Mesothelial cell of epicardium (in vitro differentiated cells): ENCODE results near the gene PRKN. TPM values are rescaled to one million over a fixed set of nuclear protein-coding genes. Genes with fewer than 3 reads are reported as not detected.

Source experiments
- DNase-seq, 2 experiments: peaks; one replicate each; pipeline ENCODE4 v3.0.0; 2021; ENCODE audit warnings: low spot score in 2 of 2; ENCODE audit not compliant: unreplicated experiment in 2 of 2
- H3K27ac Mint-ChIP-seq: 2 replicates; pipeline ENCODE4 v1.8.0; 2021; ENCODE audit warnings: mixed read lengths
- H3K27me3 Mint-ChIP-seq: 2 replicates; pipeline ENCODE4 v1.8.0; 2021; ENCODE audit warnings: low read depth, mixed read lengths
- H3K36me3 Mint-ChIP-seq: 2 replicates; pipeline ENCODE4 v1.8.0; 2021; ENCODE audit warnings: mixed read lengths
- H3K4me1 Mint-ChIP-seq: 2 replicates; pipeline ENCODE4 v1.8.0; 2021; ENCODE audit warnings: mixed read lengths
- H3K4me3 Mint-ChIP-seq: 2 replicates; pipeline ENCODE4 v1.8.0; 2021; ENCODE audit warnings: mild to moderate bottlenecking, moderate library complexity, mixed read lengths
- H3K9me3 Mint-ChIP-seq: 2 replicates; pipeline ENCODE4 v1.8.0; 2021; ENCODE audit warnings: mixed read lengths
- CTCF ChIP-seq: fragments of 200-600 bp; sonication (generic); IDR thresholded peaks from one replicate; pipeline ENCODE4 v1.5.0; 2021; ENCODE audit warnings: antibody characterized with exemption; ENCODE audit not compliant: unreplicated experiment
- total RNA-seq: library from RNA; stranded (reverse); gene quantifications from 3 replicates; pipeline ENCODE4 v1.2.1, GENCODE V29; 2021

PRKN gene
- total RNA-seq, 1 donor from 2014 or later = 7.6 TPM

DNA sequence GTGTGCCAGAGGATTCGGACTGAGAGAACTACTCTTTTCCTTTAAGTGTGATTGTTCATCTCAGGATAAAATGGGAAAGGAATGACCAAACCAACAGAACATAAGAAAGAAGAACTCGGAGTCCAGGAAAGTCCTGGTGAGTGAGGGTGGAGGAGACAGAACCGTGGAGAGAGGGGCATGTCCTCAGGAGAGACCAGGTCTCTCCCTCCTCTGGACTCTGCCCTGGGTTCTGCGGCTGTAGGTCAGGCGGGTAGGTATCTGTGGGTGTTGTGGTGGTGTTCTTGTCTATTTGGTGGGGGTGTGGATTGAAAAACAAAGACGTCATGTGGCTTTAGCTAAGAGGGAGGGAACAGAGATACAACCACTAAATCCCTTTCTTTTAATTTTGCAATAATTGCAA is 1424.6 kb downstream of the PRKN start:
- no peaks in the 10 kb centered on the region for H3K27me3 Mint-ChIP-seq
- no peaks in the 10 kb centered on the region for H3K4me1 Mint-ChIP-seq
- TF ChIP-seq CTCF = no peak
- H3K27ac Mint-ChIP-seq = no peak overlapping the region
- H3K4me3 Mint-ChIP-seq = no peak overlapping the region
- peaks cover 23% of the 10 kb centered on the region for H3K9me3 Mint-ChIP-seq
- DNase-seq = no peak
- H3K36me3 Mint-ChIP-seq = no peaks in the 10 kb centered on the region

DNA sequence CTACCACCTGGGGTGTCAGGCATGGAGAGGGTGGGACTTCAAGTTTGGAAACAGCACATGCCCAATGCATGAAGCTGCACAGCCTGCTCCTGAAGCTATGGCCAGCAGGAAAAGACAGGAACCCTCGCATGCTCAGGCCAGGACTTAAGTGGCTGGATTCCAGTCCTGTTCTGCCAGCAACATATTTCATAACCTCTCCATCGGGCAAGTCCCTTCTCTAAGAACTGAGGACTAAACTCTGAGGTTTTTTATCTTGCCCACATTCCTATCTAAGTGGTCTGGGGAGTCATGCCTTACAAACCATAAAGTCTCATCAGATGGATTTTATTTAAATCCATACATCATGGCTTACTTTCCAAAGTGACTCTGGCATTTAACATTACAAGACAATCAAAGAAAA is 1426.2 kb downstream of the PRKN start:
- no peaks in the 10 kb centered on the region for H3K4me1 Mint-ChIP-seq
- no peaks in the 10 kb centered on the region for H3K27me3 Mint-ChIP-seq
- DNase-seq = no peak
- H3K27ac Mint-ChIP-seq = no peak overlapping the region
- H3K4me3 Mint-ChIP-seq = no peak overlapping the region
- H3K36me3 Mint-ChIP-seq = no peaks in the 10 kb centered on the region
- no peak for TF ChIP-seq CTCF
- H3K9me3 Mint-ChIP-seq = peaks cover 21% of the 10 kb centered on the region

- Mint-ChIP-seq H3K4me3 (no peak overlapping the region), H3K9me3 (peaks cover 21% of the 10 kb centered on the region), H3K36me3 (no peaks in the 10 kb centered on the region), H3K27me3 (no peaks in the 10 kb centered on the region), H3K27ac (no peak overlapping the region), H3K4me1 (no peaks in the 10 kb centered on the region)
- TF ChIP-seq CTCF = no peak
- no peak for DNase-seq
Observed at GRCh38 chr6:161300823-161301222, 1426.7 kb downstream of the PRKN start.

DNA sequence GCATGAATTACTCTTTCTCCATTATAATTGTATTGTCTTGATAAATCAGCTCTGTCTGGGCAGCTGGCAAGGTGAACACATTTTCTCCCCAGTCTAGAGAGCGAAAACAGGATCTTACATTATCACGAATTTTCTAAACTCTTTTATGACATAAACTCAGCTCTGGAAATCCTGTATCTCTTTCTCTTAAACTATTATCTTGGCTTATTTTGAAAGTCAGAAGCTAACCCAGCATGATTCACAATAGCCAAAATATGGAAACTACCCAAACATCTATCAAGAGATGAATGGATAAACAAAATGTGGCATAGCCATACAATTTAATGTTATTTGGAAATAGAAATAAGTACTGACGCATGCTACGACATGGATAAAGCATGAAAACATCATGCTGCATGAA is 1427.8 kb downstream of the PRKN start:
- Mint-ChIP-seq H3K9me3 (peaks cover 24% of the 10 kb centered on the region), H3K27ac (no peak overlapping the region), H3K27me3 (no peaks in the 10 kb centered on the region), H3K4me3 (no peak overlapping the region), H3K36me3 (no peaks in the 10 kb centered on the region), H3K4me1 (no peaks in the 10 kb centered on the region)
- no peak for DNase-seq
- TF ChIP-seq CTCF = no peak

Other genes starting within 250 kb of the PRKN start
- gene PACRG, start 208 bp upstream of the PRKN start, total RNA-seq = 1.6 to 1.9 TPM (median 1.7 TPM) in 3 replicates